GM10266 (cell line): ENCODE results near the gene FAM168A.
"Not testable (repeated sequence)": the region's sequence is repeated elsewhere in the genome, so short reads cannot be mapped to it uniquely, and the experiment has no call there.

Experiments
- DNase-seq: peaks from one replicate; pipeline ENCODE4 v3.0.0; 2012; ENCODE audit errors: extremely low spot score
- CTCF ChIP-seq: IDR thresholded peaks from 2 replicates; pipeline ENCODE4 v1.5.1; 2012; ENCODE audit warnings: mild to moderate bottlenecking, low read depth; ENCODE audit not compliant: control insufficient read depth, insufficient read depth; ENCODE audit errors: missing control alignments

The FAM168A gene

GRCh38 chr11:73445980-73446379 is 151.9 kb downstream of the FAM168A start:
- TF ChIP-seq CTCF: no peak
- DNase-seq: no peak

GRCh38 chr11:73439002-73439843 is 158.7 kb downstream of the FAM168A start:
- DNase-seq: no peak
- no peak for TF ChIP-seq CTCF

- not testable (repeated sequence) for DNase-seq
Measured at GRCh38 chr11:73436859-73437258, 161.1 kb downstream of the FAM168A start.

GRCh38 chr11:73431396-73431795 is 166.5 kb downstream of the FAM168A start:
- no peak for DNase-seq
- no peak for TF ChIP-seq CTCF

GRCh38 chr11:73430326-73430725 is 167.6 kb downstream of the FAM168A start:
- TF ChIP-seq CTCF: no peak
- DNase-seq: no peak

GRCh38 chr11:73429121-73429750 is 168.7 kb downstream of the FAM168A start:
- TF ChIP-seq CTCF: no peak
- no peak for DNase-seq

- DNase-seq: no peak
Measured at GRCh38 chr11:73428699-73429098, 169.2 kb downstream of the FAM168A start.

More at GRCh38 chr11:73428699-73429098, 169.2 kb downstream of the FAM168A start:
- TF ChIP-seq CTCF: no peak
